MG63 (cell line): ENCODE results near the gene ERC2. TPM values are rescaled to one million over a fixed set of nuclear protein-coding genes. Genes with fewer than 3 reads are reported as not detected.

Experiments used
- DNase-seq: peaks from one replicate; pipeline ENCODE4 v3.0.0-alpha.2; 2020
- H3K27me3 ChIP-seq: fragments of 250-450 bp; sonication (Bioruptor Pico); 2 replicates; pipeline ENCODE4 v1.5.1; 2020; ENCODE audit warnings: mild to moderate bottlenecking, moderate library complexity
- H3K36me3 ChIP-seq: fragments of 250-450 bp; sonication (Bioruptor Pico); 2 replicates; pipeline ENCODE4 v1.5.1; 2020; ENCODE audit warnings: mild to moderate bottlenecking, moderate library complexity
- H3K4me3 ChIP-seq: fragments of 250-450 bp; sonication (Bioruptor Pico); 2 replicates; pipeline ENCODE4 v1.5.1; 2020; ENCODE audit warnings: mild to moderate bottlenecking, moderate library complexity
- H3K9me3 ChIP-seq: fragments of 250-450 bp; sonication (Bioruptor Pico); 2 replicates; pipeline ENCODE4 v1.5.1; 2020; ENCODE audit warnings: mild to moderate bottlenecking, moderate library complexity
- total RNA-seq: library from RNA; depleted of rRNA; stranded (reverse); fragments of >200 nt; shearing (Covaris generic); gene quantifications from 2 replicates; pipeline ENCODE4 v1.2.3, GENCODE V29; 2014; ENCODE audit warnings: low replicate concordance

ERC2 gene
- total RNA-seq, 1 experiment from 2014 or later = not detected

DNA sequence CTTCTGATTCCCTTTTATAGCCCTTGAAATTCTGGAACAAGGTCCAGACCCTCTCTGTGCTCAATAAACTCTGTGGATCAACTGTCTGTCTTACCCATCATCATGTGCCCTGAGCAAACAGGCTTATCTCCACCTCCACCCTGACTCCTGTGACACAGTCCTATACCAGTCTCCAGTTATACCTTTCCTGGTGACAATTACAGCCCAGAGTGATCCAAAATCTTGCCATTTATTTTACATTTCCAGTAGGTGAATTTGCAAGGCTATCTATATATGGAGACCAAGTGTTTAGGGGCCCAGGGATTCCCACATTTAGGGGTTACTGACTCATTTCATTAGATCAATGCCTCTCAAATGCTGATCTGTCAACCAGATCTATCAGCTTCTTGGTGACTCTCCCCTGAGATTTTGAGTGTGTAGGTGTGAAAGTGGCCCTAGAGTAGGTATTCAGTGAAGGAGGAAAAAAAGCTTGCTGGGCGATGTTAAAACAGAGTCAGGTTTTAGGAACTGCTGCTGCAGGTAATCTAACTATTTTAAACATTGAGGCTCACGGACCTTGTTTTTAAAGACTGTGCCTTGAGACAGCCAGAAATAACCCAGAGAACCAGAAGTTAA lies 751.5 kb downstream of the ERC2 start:
- Histone ChIP-seq H3K9me3 (no peaks in the 10 kb centered on the region), H3K36me3 (no peaks in the 10 kb centered on the region), H3K4me3 (no peak overlapping the region), H3K27me3 (no peaks in the 10 kb centered on the region)
- no peak for DNase-seq

DNA sequence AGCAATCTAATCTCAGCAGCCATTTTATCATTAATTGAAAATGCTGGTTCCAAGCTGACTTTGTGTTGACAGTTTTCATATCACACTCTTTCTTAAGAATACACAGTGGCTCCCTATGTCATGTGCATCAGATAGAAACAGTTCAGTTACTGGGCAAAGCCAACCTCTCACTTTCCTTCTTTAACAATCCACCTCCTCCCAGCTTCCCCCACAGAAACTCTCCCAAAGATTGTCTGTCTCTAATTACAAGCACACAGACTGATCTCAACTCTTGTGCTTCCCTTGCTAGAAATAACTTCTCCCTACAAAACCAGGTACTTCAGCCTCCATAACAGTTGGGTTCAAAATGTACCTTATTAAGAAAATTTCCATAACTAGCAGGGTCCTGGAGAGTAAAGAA lies 752.2 kb downstream of the ERC2 start:
- Histone ChIP-seq H3K4me3 (no peak overlapping the region), H3K27me3 (no peaks in the 10 kb centered on the region), H3K36me3 (no peaks in the 10 kb centered on the region), H3K9me3 (no peaks in the 10 kb centered on the region)
- DNase-seq = no peak

DNA sequence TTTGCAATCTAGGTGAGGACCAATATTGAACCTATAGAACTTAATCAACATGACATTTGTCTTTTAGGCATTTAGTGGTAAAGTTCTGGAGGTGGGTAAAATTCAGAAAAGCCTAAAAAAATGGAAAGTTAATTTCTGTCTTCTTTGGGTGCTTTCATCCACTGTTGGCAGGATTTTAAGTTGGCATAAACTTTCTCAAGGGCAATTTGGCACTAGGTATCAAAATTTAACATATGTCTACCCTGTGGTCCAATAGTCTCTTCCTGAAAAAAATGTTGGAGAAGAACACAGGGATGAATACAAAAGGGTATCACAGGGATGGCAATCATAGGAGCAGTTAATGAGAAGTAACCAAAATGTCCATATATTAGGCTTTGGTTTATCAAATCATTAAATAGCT lies 754.2 kb downstream of the ERC2 start:
- Histone ChIP-seq H3K27me3 (no peaks in the 10 kb centered on the region), H3K4me3 (no peak overlapping the region), H3K36me3 (no peaks in the 10 kb centered on the region), H3K9me3 (no peaks in the 10 kb centered on the region)
- no peak for DNase-seq

DNA sequence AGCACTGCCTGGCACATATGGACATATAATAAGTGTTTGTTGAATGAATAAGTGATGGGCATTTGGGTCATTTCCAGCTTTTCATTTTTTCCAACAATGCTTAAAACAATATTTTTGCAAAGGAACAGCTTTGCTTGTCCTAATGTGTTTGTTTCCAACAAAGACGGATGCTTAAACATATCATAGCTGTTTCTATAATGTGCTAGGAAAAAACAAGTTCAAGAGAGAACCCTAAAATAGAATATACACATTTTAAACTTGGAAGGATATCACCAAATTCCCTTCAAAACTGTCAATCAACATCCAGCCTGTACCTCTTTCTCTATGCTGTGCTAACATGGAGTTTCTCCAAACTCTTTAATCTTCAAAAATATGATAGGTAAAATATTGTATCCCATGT lies 756.6 kb downstream of the ERC2 start:
- Histone ChIP-seq H3K27me3 (no peaks in the 10 kb centered on the region), H3K4me3 (no peak overlapping the region), H3K36me3 (no peaks in the 10 kb centered on the region), H3K9me3 (no peaks in the 10 kb centered on the region)
- DNase-seq = no peak

DNA sequence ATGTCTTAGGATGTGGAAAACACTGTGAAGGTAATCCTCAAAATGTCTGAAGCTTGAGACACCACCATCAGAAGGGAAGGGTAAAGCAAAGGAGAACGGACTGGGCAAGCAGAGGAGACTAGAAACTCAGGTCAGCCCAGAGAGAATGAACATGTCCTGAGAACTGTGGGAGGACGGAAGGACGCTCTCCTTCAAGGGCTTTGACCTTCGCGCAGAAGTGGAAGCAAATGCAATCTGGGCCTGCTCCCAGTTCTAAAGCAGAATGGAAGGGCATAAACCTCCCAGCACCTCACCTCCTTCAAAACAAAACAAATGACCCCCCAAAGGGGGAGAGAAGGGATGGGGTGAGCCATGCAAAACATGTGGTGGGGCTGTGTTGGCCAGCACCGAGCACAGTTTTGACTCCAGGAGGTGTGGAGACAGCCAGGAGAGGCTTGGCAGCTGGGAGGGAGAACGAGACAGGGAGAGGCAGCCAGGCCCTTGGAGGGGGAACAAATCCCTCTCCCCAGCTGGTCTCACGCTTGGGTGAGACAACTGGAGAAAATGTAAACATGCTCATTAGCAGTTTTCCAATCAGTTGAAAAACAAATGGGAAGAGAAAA lies 758.8 kb downstream of the ERC2 start:
- Histone ChIP-seq H3K36me3 (no peaks in the 10 kb centered on the region), H3K27me3 (no peaks in the 10 kb centered on the region), H3K4me3 (no peak overlapping the region), H3K9me3 (no peaks in the 10 kb centered on the region)
- DNase-seq = no peak

DNA sequence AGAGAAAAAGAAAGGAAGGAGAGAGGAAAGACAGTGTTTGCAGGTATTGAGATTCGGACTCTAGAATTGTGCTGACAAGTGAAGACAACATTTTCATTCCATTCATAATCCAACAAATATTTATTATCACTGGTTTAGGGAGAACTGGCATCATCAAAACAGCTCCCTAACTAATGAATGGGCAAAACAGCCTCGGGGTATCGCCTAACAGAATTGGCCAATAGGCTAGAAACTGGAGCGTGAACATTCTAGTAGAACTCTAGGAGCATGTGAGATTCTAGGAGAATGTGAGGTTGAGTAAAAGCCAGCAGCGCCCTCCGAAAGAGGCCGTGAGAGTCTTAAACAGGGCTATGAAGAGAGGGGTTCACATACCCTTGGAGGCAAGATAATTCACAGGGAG lies 759.3 kb downstream of the ERC2 start:
- H3K27me3 ChIP-seq = no peaks in the 10 kb centered on the region
- H3K9me3 ChIP-seq = no peaks in the 10 kb centered on the region
- no peak for DNase-seq
- H3K4me3 ChIP-seq = no peak overlapping the region
- no peaks in the 10 kb centered on the region for H3K36me3 ChIP-seq

DNA sequence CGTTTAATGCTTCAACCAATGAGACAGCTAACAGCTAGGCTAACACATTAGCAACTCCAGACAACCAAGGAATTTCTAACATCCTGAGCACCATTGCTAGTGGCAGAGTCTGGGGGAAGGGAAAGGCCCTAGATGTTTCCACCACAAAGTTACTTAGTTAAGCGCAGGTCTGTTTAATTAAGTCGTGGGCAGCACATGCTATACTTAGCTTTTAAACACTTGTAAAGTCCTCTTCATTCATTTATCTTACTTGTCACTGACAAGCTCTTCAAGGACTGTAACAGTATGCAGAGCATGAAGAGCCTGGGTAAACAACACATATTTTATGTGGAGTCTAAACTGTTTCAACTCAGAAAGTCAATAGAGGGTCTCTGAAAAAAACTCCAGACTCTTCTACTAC lies 760.0 kb downstream of the ERC2 start:
- Histone ChIP-seq H3K4me3 (no peak overlapping the region), H3K9me3 (no peaks in the 10 kb centered on the region), H3K36me3 (no peaks in the 10 kb centered on the region), H3K27me3 (no peaks in the 10 kb centered on the region)
- no peak for DNase-seq

DNA sequence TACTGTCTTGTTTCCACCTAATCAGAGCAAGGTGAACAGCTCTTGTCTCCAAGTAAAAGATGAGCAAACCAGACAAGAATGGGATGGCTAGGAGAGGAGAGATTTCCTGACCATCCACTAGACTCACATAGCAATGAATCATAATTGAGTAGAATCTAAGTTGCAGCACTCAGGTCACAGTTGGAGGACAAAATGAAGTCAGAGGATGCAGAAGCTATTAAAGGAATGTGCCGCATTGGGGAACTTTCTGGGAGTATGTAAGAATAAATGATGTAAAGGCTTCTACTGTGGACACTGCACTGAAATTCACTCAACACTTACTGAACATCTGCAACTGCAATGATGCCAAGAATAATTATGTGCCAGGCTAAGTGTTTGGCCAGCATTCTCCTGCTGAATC lies 763.7 kb downstream of the ERC2 start:
- no peak for DNase-seq

DNA sequence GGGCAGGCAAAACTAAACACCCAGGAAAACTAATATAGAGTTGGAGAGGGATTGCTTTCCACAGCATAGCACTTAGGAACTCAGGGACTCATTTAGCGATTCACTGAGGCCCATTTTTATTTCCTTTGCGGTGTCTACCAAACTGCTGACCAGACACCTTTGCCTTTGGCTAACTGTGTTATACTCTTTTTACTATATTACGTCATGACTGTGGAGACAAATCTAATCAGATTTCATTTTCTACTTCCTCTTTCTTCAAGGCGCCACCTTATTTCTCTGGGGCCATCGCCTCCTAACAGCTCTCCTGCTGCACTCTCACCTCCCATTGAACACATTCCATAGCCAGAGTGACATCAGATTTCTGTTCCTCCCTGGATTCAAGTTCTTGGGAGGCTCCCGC lies 765.4 kb downstream of the ERC2 start:
- no peak for DNase-seq
- H3K36me3 ChIP-seq = no peaks in the 10 kb centered on the region
- H3K4me3 ChIP-seq = no peak overlapping the region
- H3K27me3 ChIP-seq = no peaks in the 10 kb centered on the region
- H3K9me3 ChIP-seq = no peaks in the 10 kb centered on the region

More for the DNA sequence above, 763.7 kb downstream of the ERC2 start:
- H3K4me3 ChIP-seq = no peak overlapping the region
- no peaks in the 10 kb centered on the region for H3K27me3 ChIP-seq
- no peaks in the 10 kb centered on the region for H3K9me3 ChIP-seq
- H3K36me3 ChIP-seq = no peaks in the 10 kb centered on the region

DNA sequence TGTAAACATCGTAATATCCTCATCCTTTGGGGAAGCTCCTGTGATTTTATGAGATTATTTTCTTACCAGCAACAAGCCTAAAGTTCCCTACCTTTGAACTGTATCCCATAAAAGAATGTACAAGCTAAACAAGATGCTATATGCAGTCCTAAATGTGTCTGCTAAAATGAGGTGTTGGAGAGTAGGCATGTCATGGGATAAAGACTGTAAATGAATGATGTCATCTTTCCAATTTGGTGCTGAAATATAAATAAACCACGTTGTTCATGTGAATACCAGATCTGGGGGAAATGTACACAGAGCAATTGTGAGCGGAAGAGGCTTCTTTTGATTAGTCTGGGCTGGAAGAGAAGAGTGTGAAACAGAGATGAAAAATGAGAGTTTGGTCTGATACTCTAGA lies 766.3 kb downstream of the ERC2 start:
- Histone ChIP-seq H3K4me3 (no peak overlapping the region), H3K36me3 (no peaks in the 10 kb centered on the region), H3K9me3 (no peaks in the 10 kb centered on the region), H3K27me3 (no peaks in the 10 kb centered on the region)
- no peak for DNase-seq

DNA sequence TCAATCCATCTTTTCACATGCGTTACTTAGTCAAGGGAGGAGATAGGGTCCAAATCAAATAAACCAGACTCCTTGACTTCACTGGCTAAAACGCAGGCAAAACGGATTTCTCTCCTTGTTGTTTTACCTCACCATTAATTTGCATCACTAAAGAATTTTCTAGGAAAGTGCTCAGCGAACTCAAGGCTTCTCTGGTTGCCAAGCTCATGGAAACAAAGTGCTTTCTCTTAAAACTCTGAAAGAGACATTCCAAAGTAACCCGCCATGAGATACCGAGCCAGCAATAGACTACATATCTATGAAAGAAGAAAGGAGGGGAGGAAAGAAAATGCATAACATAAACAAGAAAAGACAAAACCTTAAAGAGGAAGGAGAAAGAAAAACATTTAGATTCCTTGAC lies 769.4 kb downstream of the ERC2 start:
- Histone ChIP-seq H3K4me3 (no peak overlapping the region), H3K36me3 (no peaks in the 10 kb centered on the region), H3K9me3 (no peaks in the 10 kb centered on the region), H3K27me3 (no peaks in the 10 kb centered on the region)
- DNase-seq = no peak

DNA sequence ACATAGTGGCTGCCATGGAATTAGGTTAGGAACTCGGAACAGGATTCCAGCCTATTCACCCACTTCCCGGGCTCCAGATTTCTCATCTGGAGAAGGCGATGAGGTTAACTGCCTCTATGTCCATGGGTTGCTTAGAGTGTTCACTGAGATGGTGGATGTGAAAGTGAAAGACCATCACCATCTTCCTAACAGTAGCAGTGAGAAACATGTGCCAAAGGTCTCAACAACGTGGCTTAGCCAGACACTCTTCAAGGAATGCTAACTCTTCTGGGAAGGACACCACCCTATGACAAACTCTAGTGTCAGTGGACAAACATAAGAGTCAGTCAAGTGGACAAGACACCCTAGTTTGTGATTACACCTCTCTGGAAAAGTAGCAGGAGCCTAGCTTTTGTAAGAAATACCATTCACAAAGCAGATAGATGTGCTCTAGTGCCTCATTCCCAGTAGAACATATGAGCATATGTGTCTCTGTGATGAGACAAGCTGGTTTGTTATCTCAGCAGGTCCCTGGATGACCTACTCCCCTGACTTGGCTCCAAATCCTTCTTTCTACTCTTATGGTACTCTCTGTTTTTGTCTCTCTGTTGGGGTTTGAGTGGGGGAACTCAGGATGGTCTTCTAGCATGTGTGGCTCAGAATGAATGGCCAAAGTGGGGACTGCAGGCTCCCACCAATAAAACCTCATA lies 770.9 kb downstream of the ERC2 start:
- Histone ChIP-seq H3K36me3 (no peaks in the 10 kb centered on the region), H3K9me3 (no peaks in the 10 kb centered on the region), H3K27me3 (no peaks in the 10 kb centered on the region), H3K4me3 (no peak overlapping the region)
- DNase-seq = no peak

DNA sequence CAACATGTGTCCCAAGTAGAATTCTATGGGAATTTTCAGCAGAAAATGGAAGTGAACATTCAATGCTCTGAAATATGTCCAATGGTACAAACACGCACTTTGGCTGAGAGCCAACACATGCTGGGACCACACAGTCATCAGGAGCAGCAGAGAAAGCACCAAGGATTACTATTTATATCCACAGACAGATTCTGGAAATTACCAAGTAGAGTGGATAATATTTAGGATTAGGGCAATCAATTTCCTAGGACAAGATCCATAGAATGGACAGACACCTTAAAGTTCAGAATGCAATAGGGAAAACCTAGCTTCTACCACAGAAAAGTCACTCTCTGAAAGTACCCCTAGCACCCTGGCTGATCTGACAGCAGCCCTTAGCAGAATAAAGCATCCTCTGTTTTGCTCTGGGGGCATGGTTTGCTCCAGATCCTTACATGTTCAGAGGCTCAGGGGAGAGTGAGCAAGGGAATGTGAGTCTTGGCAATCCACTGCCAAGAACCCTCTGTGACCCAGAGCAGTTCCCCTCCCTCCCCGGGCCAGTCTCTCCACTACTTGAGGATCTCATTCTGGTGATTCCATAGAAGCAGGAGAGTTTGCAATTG lies 775.2 kb downstream of the ERC2 start:
- DNase-seq = peak; percentile 11
- Histone ChIP-seq H3K9me3 (no peaks in the 10 kb centered on the region), H3K4me3 (no peak overlapping the region), H3K36me3 (no peaks in the 10 kb centered on the region), H3K27me3 (no peaks in the 10 kb centered on the region)

DNA sequence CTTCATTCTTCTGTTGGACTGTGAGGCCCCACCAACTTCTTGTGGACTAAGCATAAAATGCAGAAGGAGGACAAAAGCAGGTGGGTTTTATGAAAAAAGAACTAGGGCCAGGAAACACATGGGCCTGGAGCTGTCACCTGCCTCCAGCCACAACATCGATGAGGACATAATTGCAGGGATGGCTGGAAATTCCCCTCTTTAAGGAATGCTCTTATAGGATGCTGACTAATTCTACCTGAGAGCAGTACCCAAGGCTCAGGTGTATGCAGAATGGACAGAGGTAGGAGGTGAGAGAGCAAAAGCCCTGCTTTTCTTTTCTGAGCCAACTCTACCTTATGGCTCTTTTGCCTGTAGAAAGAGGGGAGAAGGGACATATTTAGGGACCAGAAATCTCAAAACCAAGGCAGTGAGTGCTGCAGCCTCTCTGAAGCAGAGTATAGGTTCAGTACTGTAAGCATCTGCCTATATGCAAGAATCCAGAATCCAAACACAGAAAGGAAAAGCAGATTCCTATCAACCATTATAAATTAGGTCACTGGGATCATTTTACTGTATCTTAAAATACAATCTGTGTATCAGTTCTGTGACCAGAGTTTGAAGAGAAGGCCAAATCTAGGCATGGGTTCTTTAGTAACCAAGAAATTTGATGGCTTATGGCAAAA lies 775.8 kb downstream of the ERC2 start:
- Histone ChIP-seq H3K36me3 (no peaks in the 10 kb centered on the region), H3K4me3 (no peak overlapping the region), H3K27me3 (no peaks in the 10 kb centered on the region), H3K9me3 (no peaks in the 10 kb centered on the region)
- no peak for DNase-seq

DNA sequence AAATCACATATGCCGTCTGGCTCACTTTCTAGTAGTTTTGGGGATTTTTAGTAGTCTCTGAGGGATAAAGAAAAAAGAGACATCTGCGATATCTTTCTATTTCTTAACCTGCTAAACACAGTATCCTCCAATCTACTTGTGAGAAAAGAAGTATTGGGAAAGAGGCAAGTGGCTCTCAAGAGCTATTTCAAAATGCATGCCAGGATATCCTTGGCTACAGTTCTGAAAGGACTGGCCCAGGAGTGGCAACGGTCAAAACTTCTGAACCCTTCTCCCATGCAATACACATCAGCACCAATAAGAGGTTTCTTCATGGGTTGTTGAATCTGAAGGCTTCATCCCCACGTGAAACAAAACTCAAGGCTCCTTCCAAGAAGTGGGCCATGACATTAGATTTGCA lies 777.1 kb downstream of the ERC2 start:
- DNase-seq = no peak
- H3K36me3 ChIP-seq = no peaks in the 10 kb centered on the region
- no peaks in the 10 kb centered on the region for H3K27me3 ChIP-seq
- H3K4me3 ChIP-seq = no peak overlapping the region
- H3K9me3 ChIP-seq = no peaks in the 10 kb centered on the region

DNA sequence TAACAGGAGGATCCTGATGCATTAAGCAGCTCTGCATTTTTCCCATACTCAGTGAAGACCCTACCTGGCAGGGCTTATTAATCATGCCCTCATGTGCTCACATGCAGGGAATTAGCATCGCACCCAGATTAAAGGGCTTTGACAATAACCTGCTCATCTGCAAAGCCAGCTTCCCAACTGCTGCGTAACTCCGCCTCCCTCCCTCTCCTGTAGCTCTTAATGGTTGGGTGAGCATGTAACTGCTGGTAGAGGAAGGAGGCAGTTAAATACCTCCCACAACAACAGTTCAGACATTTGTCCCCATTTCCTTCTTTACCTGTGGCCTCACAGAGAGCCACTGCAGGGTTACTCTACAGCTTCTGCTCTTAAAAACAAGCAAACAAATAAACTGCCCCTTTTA lies 777.5 kb downstream of the ERC2 start:
- Histone ChIP-seq H3K4me3 (no peak overlapping the region), H3K9me3 (no peaks in the 10 kb centered on the region), H3K27me3 (no peaks in the 10 kb centered on the region), H3K36me3 (no peaks in the 10 kb centered on the region)
- DNase-seq = no peak

DNA sequence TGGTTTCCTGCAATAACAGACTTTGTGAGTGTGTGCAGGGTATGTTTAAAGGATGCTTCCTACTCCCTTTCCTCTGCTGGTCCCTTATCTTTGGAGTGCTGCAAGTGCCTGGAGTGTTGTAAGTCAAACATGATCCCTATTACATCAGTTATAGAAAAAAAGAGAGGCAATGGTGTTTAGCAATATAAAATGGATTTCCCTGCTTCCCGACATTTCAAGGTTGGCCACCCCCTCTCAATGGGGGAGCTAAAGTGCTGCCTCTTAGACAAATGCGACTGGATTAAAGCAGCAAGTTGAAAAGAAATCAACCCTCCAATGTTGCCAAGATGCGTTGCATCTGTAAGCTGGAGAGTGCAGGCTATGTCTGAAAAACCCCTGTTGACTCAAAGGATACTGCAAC lies 778.1 kb downstream of the ERC2 start:
- Histone ChIP-seq H3K4me3 (no peak overlapping the region), H3K36me3 (no peaks in the 10 kb centered on the region), H3K27me3 (no peaks in the 10 kb centered on the region), H3K9me3 (no peaks in the 10 kb centered on the region)
- no peak for DNase-seq
